Mesenteric fat pad (tissue), 1 donor: ENCODE data around the gene RAB7A. TPM values are rescaled to one million over a fixed set of nuclear protein-coding genes. Genes with fewer than 3 reads are reported as not detected.
"Not testable (repeated sequence)": the region's sequence is repeated elsewhere in the genome, so short reads cannot be mapped to it uniquely, and the experiment has no call there.

Experiments
- DNase-seq: peaks from one replicate; pipeline ENCODE4 v3.0.0-alpha.2; 2020; ENCODE audit warnings: low spot score
- total RNA-seq: library from RNA; stranded (reverse); fragmentation: NEBNext Ultra II Directional; extraction: Animal tissue kit (Norgen Biotek cat#: 25700); gene quantifications from one replicate; pipeline ENCODE4 v1.2.1, GENCODE V29; 2021
- donor health status: DM: yes; HTN: yes; CAD: no.

The RAB7A gene
- total RNA-seq, 1 donor from 2014 or later: 344 TPM

DNA sequence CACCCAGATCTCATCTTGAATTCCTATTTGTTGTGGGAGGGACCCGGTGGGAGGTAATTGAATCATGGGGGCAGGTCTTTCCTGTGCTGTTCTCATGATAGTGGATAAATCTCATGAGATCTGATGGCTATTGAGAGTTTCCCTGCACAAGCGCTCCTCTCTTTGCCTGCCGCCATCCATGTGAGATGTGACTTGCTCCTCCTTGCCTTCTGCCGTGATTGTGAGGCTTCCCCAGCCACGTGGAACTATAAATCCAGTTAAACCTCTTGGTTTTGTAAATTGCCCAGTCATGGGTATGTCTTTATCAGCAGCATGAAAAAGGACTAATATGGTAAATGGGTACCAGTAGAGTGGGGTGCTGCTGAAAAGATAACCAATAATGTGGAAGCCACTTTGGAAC lies 23.6 kb downstream of the RAB7A start:
- DNase-seq: not testable (repeated sequence)

GRCh38 chr3:128753715-128754114 lies 27.7 kb downstream of the RAB7A start:
- DNase-seq: no peak

GRCh38 chr3:128760042-128760441 lies 34.1 kb downstream of the RAB7A start:
- no peak for DNase-seq

DNA sequence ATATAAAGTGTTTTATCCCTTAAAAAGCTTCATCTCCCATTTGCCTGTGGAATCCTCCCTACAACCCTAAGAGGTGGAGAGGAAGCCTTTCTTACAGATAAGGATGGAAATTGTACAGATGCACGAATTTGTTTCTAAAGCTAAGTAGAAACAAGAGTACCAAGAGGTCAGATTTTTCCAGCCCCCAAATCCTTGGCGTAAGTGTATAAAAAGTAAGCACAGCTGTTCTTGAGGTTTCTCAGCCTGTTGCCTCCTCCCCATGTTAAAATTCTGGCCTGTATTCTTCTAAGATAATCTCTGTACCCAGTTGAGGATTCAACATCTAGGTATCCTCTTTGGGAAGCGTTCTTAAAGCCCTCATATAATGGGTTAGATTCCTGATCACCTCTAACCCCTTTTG lies 34.9 kb downstream of the RAB7A start:
- no peak for DNase-seq

DNA sequence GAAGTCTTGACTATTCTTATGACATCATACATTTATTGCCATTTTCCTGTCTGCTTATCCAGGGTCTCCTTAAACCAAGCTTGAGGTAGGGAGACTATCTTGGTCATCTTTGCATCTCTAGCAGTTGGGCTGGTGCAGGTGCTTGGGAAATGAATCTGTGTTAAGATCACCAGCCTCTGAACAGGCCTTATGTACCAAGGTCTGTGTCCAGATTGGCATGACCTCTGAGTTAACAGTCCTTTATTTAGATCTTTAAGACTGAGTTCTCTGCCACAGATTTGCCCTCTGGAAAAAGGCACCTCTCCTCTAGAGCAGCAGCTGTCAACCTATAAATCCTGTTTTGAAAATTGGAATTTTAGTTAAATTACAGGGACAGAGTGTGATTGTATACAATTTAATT lies 35.4 kb downstream of the RAB7A start:
- DNase-seq: no peak

- no peak for DNase-seq
Observed at GRCh38 chr3:128763967-128764366, 38.0 kb downstream of the RAB7A start.

GRCh38 chr3:128764863-128765262 lies 38.9 kb downstream of the RAB7A start:
- no peak for DNase-seq

- no peak for DNase-seq
Observed at GRCh38 chr3:128767094-128767750, 41.2 kb downstream of the RAB7A start.

- no peak for DNase-seq
Observed at GRCh38 chr3:128768471-128768870, 42.5 kb downstream of the RAB7A start.

DNA sequence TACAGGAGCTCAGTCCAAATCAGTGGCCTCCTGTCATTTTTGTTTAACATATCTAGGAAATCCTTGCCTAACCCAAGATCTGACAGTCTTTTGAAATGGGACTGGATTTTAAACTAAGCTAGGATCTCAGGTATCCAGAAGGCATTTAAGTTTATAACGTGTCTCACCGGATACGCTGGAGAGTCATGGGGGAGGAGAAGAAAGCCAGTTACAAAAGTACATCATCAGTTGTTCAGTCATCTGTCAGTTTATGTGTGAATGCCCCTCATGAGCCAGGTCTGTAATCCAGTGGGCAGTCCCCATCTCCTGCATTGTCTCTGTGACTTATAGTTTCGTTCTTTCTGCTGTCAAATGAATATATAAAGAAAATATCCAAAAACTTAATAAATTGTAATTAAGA lies 44.4 kb downstream of the RAB7A start:
- no peak for DNase-seq

- not testable (repeated sequence) for DNase-seq
Observed at GRCh38 chr3:128773189-128773588, 47.2 kb downstream of the RAB7A start.

GRCh38 chr3:128773592-128773991 lies 47.6 kb downstream of the RAB7A start:
- DNase-seq: not testable (repeated sequence)

DNA sequence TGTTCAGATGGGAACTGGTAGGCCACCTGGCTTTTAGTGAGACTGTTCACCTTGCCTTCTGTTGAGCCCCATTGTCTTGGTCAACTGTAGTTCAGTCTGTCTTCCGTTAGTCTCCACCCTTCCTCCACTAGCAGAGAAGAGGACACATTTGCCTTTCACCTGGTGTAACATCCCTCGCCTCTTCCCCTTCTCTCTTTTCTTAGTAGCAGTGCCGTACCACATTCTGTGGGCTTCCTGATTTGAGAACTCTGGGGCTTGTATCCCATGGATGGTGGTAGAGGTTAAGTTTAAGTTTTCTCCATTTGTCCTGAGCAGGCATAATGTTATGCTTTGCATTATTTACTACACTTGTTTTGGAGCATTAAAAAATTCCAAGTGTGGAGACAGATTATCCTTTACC lies 49.3 kb downstream of the RAB7A start:
- no peak for DNase-seq

DNA sequence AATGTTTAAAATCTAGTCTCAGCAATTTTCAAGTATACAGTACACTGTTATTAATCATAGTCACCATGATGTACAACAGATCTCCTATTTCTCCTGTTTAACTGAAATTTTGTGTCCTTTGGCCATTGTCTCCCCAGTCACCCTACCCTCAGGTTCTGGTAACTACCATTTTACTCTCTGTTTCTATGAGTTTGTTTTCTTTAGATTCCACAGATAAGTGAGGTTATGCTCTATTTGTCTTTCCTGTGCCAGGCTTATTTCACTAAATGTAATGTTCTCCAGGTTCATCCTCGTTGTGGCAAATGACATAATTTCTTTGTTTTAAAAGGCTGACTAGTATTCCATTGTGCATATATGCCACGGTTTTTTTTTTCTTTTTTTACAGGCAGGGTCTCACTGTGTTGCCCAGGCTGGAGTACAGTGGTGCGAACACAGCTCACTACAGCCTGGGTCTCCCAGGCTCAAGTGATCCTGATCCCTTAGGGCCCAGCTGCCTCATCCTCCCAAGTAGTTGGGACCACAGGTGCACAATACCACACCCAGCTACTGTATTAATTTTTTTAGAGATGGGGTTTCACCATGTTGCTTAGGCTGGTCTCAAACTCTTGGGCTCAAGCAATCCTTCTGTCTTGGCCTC lies 50.0 kb downstream of the RAB7A start:
- no peak for DNase-seq

- no peak for DNase-seq
Observed at GRCh38 chr3:128780101-128780837, 54.3 kb downstream of the RAB7A start.

DNA sequence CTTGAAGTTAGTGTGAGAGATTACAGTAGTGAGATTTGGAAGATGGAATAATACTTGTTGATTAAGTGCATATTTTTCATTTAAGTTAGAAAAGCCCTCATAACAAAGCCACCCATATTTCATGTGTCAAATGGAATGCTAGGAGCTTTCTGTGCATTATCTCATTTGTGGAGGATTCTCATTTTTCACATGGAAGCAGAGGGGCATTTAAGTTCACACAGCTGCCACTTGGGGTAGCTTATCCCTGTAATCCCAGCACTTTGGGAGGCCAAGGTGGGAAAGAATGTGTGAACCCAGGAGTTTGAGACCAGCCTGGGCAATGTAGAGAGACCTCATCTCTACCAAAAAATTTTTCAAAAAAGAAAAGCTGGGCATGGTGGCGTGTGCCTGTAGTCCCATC lies 55.2 kb downstream of the RAB7A start:
- no peak for DNase-seq

DNA sequence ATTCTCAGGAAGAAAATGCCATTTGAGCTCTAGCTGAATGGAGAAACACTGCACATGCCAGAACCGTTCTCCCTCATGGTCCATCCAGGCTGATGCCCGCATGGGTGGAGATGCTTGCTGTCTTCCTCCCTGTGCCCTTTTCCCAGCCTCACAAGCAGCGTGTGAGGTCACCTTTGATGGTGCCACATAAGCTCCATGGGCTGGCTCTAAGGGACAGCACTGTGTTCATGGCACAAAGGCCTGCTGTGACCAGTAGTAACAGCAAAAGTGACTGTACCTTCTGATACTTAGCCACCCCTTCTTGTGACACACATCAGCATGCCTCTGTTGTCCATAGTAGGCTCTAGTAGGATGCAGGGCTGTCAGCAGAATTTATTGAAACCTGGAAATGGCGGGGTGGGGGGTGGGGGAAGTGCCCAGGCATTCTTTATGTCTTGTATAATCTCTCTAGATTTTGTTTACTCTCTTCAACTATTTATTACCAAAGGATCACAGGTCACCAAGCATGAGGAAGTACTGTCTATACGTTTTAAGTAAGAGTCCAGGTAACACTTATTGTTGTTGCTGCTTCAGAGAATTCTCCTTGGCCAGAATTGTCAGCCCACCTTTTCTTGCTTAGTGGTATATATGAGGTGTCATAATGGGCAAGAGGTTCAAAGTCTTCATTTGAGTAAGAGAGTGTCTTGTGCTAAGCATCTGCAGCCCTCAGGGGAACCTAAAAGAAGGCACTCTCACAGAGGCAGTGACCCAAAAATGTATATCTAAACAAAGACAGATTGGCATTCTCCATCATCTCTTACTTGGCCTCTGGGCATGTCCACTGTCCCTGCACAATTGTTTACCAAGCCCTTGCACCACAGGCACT lies 56.5 kb downstream of the RAB7A start:
- DNase-seq: no peak

DNA sequence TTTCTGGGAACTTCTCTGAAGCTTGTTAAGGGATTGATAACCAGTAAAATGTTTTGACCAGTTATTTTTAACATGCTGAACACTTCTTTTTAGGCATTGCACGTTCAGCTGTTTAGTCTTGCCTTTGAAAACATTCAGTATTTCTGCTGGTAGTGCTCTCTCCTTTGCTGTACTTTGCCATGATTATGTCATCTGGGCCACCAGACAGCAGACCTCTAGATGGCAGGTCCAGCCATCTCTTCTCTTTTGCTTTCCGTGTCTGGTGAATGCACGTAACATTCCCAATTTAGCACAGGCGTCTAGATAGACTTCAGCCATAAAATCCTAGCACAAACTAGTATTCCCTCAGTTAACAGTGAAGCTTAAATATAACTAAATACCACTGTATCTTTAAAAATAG lies 57.8 kb downstream of the RAB7A start:
- DNase-seq: no peak

DNA sequence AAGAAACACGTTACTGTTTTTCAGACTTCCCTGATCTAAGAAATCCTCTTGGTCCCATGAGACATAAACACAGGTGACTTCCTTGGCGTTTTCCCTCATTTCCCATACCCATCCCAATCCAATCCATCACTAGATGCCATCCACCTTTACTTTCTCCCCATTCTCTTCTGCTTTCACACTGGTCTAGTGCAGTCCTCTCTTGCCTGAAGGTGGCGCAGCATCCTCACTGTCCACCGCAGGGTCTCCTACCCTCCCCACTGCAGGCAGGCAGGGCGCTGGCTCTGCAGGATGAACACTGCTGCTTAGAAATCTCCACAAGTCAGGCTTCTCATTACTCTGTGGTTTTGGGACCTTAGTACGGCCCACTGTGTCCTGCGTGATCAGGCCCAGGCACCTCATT lies 58.2 kb downstream of the RAB7A start:
- DNase-seq: no peak

DNA sequence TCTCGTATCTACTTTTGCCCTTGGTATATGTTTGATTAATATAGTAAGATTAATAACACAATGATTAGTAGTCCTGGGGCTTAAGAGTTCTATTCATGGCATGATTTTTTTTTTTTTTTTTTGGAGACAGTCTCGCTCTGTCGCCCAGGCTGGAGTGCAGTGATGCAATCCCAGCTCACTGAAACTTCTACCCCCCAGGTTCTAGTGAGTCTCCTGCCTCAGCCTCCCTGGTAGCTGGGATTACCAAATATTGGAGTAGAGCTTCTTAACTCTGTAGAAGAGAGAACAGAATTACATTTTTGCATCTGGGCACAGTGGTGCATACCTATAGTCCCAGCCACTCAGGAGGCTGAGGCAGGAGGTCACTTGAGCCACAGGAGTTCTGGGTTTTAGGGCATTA lies 58.9 kb downstream of the RAB7A start:
- no peak for DNase-seq

DNA sequence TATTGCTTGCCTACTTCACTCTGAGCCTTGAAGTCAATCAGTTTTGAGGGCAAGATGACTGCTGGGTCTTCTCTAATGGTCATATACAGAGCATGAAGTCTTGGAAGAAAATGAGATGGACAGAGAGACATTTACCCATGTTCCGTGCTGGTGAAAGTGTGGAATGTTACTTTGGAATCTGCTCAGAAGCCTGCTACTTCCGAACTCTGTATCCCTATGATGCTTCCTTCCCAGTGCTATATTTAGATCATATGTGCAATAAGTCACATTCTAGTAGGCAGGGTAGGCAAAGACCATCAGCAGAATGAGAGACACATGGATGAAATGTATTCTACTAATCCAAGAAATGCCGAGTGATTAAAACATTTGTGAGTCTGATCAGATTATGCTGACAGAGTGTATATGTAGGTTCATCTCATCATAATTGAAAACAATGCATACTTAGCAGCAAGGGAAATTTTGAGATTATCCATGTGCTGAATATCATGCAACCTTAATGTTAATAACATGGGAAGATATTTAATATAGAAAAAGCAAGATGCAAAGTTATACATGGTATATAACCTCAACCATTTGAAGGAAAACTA lies 60.5 kb downstream of the RAB7A start:
- DNase-seq: no peak
